MM.1S (cell line): ENCODE measurements around the gene CD200R1L.

Experiments
- EZH2 ChIP-seq: fragments of 300-600 bp; sonication (generic); optimal IDR thresholded peaks from 2 replicates; pipeline ENCODE3; 2017; ENCODE audit warnings: low read depth, mild to moderate bottlenecking, antibody characterized with exemption, low read length, mixed read lengths
- TF ChIP-seq, protein P1 (sequence below): fragments of 300-600 bp; sonication (generic); IDR thresholded peaks from 2 replicates; pipeline ENCODE4 v1.5.1; 2016; ENCODE audit warnings: antibody characterized with exemption, low read length, mixed read lengths

DNA sequence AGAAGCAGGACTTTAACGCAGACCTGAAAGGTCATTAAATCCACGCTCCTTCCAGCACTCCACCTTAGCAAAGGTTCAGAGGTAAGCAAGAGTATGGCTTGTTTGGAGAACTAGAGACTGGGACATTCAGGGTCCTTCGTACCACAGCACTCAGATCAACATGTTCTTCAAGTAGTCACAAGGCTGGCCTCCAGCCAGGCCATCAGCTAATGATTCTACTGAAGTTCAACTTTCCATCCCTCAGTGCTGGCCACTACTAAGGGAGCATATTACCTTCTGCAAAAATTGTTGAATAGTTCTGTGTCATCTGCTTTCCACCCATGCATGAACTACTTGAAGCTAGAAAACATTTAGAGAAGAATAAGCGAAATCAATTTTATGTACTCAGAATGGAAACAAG, 17.6 kb downstream of the CD200R1L start:
- TF ChIP-seq, protein P1, sequence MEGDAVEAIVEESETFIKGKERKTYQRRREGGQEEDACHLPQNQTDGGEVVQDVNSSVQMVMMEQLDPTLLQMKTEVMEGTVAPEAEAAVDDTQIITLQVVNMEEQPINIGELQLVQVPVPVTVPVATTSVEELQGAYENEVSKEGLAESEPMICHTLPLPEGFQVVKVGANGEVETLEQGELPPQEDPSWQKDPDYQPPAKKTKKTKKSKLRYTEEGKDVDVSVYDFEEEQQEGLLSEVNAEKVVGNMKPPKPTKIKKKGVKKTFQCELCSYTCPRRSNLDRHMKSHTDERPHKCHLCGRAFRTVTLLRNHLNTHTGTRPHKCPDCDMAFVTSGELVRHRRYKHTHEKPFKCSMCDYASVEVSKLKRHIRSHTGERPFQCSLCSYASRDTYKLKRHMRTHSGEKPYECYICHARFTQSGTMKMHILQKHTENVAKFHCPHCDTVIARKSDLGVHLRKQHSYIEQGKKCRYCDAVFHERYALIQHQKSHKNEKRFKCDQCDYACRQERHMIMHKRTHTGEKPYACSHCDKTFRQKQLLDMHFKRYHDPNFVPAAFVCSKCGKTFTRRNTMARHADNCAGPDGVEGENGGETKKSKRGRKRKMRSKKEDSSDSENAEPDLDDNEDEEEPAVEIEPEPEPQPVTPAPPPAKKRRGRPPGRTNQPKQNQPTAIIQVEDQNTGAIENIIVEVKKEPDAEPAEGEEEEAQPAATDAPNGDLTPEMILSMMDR, result no peak
- TF ChIP-seq EZH2, result no peak
